ENCODE data around the gene ST8SIA5. TPM values are rescaled to one million over a fixed set of nuclear protein-coding genes. Genes with fewer than 3 reads are reported as not detected.

Gene ST8SIA5
- total and polyA plus RNA-seq, 2 experiments from 2014 or later: 3.3 to 4.8 TPM

GRCh38 chr18:46656326-46657114 is 100.3 kb downstream of the ST8SIA5 start (continued):
- no peak for TF ChIP-seq ZNF462 (CRISPR knock-in tag; IDR thresholded peaks at IDR 0.05)
- no peak for TF ChIP-seq NANOG (IDR thresholded peaks at IDR 0.05; ENCODE audit: borderline replicate concordance)
- TF ChIP-seq, protein P1, sequence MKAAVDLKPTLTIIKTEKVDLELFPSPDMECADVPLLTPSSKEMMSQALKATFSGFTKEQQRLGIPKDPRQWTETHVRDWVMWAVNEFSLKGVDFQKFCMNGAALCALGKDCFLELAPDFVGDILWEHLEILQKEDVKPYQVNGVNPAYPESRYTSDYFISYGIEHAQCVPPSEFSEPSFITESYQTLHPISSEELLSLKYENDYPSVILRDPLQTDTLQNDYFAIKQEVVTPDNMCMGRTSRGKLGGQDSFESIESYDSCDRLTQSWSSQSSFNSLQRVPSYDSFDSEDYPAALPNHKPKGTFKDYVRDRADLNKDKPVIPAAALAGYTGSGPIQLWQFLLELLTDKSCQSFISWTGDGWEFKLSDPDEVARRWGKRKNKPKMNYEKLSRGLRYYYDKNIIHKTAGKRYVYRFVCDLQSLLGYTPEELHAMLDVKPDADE (IDR thresholded peaks at IDR 0.05): no peak
- TF ChIP-seq JUNB (IDR thresholded peaks at IDR 0.05; ENCODE audit: unreplicated experiment): no peak
- no peak for TF ChIP-seq CTCF (conservative IDR thresholded peaks at IDR 0.05; ENCODE audit: low read depth in 2 of 2)
- no peak for TF ChIP-seq STAT1 (IDR thresholded peaks at IDR 0.05; ENCODE audit: unreplicated experiment)
